Islet of Langerhans (tissue), 1 donor: ENCODE measurements around the gene ITGB4.
"Not testable (repeated sequence)": the region's sequence is repeated elsewhere in the genome, so short reads cannot be mapped to it uniquely, and the experiment has no call there.

Experiments
- FAIRE-seq: peaks from one replicate; lab custom pipeline; 2011; peaks lifted over from hg19 to GRCh38; lab: Jason Lieb, UNC

ITGB4 gene

GRCh38 chr17:75771334-75772281, 50.3 kb downstream of the ITGB4 start:
- no peak for FAIRE-seq

GRCh38 chr17:75773121-75773807, 52.0 kb downstream of the ITGB4 start:
- no peak for FAIRE-seq

DNA sequence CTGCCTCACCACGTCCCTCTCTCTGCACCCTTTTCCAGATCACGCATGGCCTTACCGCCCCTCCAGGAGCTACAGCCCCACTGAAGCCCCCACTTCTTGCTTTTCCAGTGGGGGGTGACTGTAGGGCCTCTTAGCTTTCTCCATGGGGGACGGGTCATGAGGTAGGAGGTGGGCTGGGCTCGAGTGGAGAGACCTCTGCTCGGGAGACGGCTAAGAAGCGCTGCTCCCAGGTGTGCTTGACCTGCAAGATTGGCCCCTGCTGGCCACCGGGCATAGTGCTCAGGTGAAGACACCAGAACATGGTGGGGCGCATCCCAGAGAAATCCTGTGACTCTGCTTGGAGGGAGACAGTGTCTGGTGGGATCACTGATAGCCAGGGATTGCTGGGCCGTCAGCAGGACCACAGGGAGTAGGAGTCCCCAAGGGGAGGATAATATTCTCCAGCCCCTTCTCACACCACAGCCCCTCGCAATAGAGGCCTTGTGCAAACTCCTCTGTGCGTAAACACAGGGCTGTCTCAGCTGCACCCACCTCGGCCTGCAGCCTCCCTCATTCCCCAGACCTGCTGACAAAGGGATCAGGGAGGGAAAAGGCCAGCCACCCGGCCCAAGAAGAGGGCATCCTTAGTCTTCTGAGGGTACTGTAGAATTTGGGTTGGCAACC, 52.7 kb downstream of the ITGB4 start:
- no peak for FAIRE-seq

GRCh38 chr17:75774471-75774990, 53.3 kb downstream of the ITGB4 start:
- no peak for FAIRE-seq

- FAIRE-seq, result no peak
These were observed 53.9 kb downstream of the ITGB4 start for GRCh38 chr17:75774991-75775668.

GRCh38 chr17:75776386-75777295, 55.4 kb downstream of the ITGB4 start:
- FAIRE-seq, result no peak

- FAIRE-seq, result peak; percentile 5
These were observed 56.1 kb downstream of the ITGB4 start for GRCh38 chr17:75777296-75777922.

DNA sequence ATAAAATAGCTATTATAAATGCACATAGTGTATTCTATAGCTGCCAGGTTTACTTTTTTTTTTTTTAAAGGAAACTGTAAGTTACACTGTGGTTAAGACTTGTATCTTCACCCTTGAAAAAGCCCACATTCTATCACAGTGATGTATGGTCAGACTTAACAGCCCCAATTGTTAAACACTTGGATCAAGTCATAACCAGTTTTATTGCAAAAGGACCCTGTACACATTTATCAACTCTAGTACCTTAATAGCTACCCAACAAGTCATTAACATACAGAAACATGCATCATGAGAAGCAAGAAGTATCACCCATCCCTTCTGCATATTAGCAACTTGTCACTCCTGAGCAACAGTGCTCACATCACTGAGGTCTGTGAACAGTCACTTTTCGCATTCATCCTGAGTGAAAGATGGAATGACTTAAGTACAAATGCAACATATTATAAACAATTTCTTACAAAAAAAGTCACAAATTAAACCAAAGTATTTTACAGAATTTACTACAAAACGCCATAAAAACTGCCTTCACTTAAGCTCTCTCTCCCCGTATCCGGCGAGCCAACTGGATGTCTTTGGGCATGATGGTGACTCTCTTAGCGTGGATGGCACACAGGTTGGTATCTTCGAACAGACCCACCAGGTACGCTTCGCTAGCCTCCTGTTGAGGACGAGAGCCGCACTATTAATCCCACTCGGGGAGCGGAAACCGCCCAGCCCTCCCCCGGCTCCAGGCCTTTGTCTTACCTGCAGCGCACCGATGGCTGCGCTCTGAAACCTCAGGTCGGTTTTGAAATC, 57.0 kb downstream of the ITGB4 start:
- FAIRE-seq, result not testable (repeated sequence)

- no peak for FAIRE-seq
These were observed 57.6 kb downstream of the ITGB4 start for GRCh38 chr17:75778861-75779249.

DNA sequence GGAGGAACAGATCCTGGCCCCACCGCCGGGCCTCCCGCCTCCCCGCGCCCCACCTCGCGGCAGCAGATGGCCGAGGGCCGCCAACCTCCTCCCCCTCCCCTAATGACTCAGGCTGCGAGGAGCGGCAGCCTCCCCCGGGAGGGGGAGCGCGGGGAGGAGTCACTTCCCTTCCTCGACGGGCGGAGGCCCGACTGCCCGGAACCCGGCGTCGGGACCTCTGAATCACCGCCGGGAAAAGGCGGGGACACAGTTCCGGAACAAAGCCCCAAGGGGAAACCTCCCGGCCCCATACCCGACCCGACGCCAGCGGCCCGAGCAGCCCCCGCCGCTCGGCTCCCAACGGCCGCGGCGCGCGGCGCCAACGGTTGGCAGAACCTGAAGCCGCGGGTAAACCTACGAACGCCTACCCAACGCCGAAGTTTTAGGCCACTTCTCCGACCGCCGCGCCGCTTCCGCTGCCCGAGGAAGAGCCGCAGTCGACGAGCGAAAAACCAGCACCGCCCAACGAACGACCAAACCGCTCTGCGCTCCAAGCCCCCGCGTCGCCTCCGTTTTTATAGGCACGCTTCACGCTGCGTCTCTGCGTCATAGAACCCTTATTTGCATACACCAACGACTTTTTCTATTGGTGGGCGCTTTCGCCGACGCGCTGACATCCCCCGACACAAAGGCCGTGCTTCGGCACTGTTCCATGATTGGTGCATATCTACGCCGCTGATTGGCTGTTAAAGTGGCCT, 58.2 kb downstream of the ITGB4 start:
- no peak for FAIRE-seq

GRCh38 chr17:75779987-75780889, 59.0 kb downstream of the ITGB4 start:
- peak; percentile 98 for FAIRE-seq

DNA sequence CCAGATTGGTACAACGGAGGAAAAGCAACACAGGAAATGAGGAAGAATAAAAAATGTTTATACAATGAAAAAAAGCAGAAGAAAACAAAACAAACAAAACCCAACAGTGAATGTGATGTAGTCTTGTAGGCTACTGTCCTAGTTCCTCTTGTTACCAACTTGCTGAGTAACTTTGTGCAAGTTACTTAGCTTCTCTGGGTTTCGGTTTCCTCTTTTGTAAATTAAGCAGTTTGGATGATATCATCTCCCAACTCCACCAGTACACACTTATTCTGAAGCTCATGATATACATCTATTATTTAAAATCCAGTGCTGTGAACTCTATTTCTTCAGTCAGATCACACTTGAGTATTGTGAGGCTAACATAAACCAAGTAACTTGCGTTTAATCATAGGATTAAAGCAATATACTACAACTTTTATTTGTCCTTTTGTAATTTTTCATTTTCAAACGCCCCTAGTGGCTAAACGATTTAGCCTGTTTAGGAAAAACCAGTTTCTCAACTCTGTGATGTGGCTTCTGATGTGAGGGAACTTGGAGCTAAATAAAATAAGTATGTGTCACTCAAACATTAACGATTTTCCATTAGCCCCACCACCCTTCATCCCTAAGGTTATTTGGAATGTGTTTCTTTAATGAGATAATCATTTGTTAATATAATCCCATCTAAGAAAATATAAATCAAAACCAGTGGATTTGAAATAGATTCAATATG, 62.0 kb downstream of the ITGB4 start:
- no peak for FAIRE-seq

DNA sequence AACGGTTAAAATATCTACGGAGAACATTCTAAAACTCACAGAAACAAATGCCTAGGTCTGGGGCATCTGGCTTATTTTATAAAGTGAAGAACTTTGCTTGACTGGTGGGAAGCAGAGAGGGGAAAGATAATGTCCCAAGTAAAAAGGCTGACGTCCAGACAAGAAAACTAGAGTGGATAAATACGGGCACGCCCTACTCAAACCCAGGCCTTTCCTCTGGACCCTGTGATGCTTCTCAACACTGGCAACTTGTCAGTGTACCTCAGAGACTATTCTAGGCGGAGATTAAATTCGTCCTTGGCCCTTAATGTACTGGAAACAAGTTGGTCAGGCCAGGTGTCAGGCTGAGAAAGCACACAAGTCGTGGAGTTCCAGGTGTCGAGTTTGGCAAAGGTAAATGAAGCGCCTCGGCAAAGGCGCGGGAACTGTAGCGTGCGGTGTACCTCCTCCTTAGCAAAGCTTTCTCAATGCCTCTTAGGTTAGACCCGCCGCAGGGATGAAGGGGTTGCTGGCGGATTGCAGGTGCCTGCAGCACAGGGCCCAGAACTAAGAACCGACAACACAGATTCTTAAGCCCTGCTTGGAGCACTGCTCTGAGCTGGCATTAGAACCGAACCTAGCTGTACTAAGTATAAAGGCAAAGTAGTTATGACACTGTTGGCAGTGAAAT, 62.7 kb downstream of the ITGB4 start:
- no peak for FAIRE-seq

DNA sequence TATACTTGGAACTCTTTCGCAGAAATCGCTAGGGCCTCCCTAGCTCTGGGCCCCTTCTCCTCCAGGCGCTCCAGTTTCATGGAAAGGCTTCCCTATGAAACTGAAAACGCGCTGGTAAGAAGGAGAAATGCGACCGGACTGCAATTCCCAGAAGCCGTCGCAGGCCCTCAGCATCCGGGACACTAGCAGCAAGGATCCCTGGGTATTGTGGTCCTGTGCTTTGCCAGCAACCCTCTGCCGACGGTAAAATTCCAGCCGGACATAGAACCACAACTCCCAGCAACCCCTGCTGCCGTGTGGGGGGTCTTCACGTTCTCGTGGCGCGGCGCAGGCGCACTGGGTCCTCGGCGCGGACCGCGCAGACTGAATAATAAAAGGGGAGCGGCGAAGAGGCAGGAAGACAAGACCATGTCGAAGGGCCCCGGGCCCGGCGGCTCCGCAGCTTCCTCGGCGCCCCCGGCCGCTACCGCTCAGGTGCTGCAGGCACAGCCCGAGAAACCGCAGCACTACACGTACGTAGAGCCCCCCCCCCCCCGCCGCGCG, 63.3 kb downstream of the ITGB4 start, which contains the start of gene UNK:
TSS of gene UNK (plus strand) at position 334 of the 543 bp plus-strand sequence. CDS start at position 409, 75 bp downstream.
- no peak for FAIRE-seq

GRCh38 chr17:75785016-75785890, 64.0 kb downstream of the ITGB4 start:
- no peak for FAIRE-seq
